GM18505 (cell line): ENCODE data around the gene MIOS.

ENCODE experiments used
- ATAC-seq: cut with Tn5 transposase; IDR thresholded peaks from one replicate; pipeline ENCODE4 v1.9.1; 2021; ENCODE audit not compliant: unreplicated experiment
- POLR2A ChIP-seq: IDR thresholded peaks from 4 replicates; pipeline ENCODE4 v1.6.1; 2011; ENCODE audit warnings: borderline replicate concordance; ENCODE audit not compliant: insufficient read depth, insufficient read length; ENCODE audit errors: extremely low read depth

The MIOS gene

GRCh38 chr7:7566651-7567611, at the start of gene MIOS:
MIOS (plus strand) TSS chr7:7566884; CDS start chr7:7572476, 5,592 bp downstream.
- TF ChIP-seq POLR2A = peak; percentile 75
- peak; percentile 76 for ATAC-seq

DNA sequence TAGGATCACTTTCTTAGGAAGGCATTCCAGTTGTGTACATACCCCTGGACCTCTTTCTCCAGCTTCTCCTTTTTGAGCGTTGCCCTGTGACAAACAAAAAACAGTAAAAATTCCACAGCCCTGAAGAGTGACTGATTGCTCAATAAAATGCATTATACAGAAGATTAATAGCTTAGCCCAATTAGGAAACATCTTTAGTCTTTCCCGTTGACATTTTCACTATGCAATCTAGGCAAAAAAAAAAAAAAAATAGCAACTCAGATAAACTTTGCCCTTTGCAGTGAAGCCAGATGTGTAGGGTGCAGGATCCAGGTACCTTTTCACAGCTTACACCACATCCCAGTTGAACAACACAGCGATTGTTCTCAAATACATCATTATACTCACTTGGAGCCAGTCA, 48.9 kb upstream of the MIOS start:
- no peak for ATAC-seq
- TF ChIP-seq POLR2A = no peak

DNA sequence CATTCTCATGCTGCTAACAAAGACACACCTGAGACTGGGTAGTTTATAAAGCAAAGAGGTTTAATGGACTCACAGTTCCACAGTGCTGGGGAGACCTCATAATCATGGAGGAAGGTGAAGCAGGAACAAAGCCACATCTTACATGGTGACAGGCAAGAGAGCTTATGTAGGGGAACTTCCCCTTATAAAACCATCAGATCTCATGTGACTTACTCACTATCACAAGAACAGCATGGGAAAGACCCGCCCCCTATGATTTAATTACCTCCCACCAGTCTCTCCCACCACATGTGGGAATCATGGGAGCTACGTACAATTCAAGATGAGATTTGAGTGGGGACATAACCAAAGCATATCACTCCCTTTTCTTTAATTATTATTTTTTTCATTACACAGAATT, 47.6 kb upstream of the MIOS start:
- ATAC-seq = no peak
- TF ChIP-seq POLR2A = no peak

DNA sequence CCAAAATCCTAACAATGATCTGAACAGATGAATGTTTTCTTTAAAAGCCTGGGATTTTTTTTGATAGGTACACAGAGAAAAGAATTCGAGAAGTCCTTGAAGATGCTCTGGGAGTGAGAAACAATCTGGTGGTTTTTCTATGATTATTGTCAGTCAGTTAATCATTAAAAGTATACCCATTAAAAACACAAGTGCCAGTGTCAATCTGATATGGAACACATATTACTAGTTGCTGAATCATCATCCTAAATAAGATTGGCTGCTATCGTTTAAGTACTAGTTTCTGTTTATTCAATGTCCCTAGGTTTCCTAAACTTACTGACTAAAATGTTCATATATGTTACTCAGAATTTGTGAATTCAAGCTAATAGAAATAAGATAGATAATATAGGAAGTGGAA, 47.2 kb upstream of the MIOS start:
- ATAC-seq = no peak
- TF ChIP-seq POLR2A = no peak

GRCh38 chr7:7521259-7521658, 45.4 kb upstream of the MIOS start:
- no peak for TF ChIP-seq POLR2A
- ATAC-seq = no peak

DNA sequence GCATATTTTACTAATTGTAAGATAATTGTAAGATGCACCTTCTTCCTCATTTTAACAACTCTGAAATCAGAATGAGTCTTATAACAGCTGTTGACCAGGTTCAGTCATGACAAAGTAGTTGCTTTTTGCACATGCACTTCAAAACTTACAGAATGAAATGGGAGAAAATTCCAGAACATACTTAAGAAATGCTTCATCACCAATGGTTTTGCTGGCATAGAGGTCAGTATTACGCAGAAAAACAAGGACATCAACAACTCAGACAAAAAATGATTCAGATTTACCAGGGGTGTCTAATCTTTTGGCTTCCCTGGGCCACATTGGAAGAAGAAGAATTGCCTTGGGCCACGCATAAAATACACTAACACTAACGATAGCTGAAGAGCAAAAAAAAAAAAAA, 44.3 kb upstream of the MIOS start:
- no peak for ATAC-seq
- no peak for TF ChIP-seq POLR2A

DNA sequence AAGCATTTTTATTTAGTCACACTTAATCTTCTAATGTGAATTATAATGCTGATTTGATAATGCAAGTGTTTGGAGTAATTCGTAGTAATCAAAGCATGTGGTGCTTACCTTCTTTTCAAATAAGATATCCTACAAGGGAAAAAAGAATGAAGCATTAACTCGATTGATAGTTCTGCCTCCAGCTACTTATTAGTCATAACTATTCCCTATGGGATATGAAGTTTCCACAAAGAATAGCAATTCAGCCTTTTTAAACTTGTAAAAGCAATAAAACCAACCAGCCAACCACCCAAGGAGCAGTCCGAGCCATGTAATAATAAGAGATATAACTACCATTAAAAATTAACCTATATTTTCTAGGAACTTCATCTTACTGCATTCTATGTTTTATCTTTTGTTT, 42.6 kb upstream of the MIOS start:
- ATAC-seq = no peak
- no peak for TF ChIP-seq POLR2A

GRCh38 chr7:7526006-7526405, 40.7 kb upstream of the MIOS start:
- TF ChIP-seq POLR2A = no peak

DNA sequence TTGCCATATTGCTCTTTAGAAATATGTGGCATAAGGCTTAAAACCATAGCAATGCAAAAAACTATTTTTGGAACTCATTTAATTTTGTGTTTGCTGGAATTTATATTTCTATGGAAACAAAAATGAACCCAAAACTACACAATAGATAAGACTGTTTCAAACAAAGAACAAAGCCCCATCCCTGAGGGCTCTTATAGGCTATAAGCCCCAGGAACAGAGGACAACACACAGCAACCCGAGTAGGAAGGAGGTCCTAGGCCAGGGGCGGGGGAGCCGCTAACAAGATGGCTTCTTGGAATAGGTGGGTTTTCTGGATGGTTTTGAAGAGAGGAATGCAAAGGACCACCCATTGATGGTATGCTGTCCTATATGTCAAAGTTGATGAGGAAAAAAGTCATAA, 39.6 kb upstream of the MIOS start:
- ATAC-seq = no peak
- no peak for TF ChIP-seq POLR2A

More at GRCh38 chr7:7526006-7526405, 40.7 kb upstream of the MIOS start:
- no peak for ATAC-seq

DNA sequence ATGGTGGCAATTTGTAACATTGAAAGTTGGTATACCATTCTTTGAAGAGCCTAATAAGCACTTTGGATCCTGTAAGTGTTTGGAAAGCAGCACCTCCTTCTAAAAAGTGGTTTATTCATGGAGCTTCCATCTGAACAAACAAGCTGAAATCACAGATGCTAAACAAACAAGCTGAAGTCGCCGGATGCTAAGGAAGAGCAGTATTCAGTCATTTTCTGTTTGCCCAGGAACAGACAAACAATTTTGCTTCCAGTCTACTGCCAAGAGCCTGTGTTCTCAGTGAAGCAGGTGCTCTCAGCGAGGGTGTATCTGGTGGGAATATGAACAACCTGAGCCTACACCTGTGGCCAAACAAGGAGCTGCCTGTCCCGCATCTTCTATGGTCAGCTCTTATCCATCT, 37.4 kb upstream of the MIOS start:
- no peak for TF ChIP-seq POLR2A
- no peak for ATAC-seq

DNA sequence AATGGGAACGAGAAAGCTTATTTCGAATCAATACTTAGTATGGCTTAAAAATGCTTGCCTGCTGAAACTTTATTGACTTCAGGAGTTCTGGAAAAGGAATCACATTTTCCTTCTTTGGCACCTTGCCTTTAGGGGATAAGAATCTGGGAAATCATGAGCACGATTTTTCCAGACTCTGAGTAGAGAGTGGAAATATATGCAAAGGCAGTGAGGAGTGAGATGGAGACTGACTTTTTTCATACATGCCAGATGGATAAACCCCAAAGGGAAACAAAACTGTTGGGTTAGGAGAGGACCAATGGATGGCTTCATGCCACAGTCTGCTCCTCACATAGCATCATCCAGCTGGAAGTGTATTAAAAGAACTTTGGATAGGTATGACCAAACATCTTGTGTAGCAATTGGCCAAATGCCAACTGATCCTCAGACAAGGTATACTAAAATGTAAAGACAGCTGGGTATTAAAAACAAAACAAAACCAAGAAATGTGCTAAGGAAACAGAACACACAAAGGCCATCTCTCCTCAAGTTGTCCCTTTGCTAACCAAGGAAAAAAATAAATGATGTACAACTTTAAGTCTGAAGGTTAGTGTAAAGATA, 32.8 kb upstream of the MIOS start:
- no peak for ATAC-seq
- no peak for TF ChIP-seq POLR2A

DNA sequence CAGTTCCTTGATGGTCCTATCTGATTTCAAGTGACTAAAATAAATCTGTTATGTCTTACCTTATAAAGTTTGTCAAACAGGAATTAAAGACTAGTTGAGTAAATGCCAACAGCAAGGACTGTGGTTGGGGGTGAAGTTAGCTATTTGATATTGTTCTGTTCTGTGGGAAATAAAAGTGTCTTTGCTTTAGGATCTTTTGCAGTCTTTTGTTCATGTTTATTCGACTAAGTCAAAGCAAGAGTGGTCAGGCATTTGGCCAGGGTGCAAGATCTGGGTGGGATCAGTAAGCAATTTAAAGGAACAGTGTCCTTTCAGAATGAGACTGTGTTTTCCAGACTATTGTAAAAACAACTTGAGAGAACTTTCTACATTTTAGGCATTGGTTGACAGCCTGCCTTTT, 31.0 kb upstream of the MIOS start, which contains the start of gene COL28A1:
COL28A1 (minus strand) TSS at position 183 of the 400 bp plus-strand sequence. CDS start 2,998 bp downstream, outside the sequence.
- no peak for ATAC-seq
- TF ChIP-seq POLR2A = no peak

DNA sequence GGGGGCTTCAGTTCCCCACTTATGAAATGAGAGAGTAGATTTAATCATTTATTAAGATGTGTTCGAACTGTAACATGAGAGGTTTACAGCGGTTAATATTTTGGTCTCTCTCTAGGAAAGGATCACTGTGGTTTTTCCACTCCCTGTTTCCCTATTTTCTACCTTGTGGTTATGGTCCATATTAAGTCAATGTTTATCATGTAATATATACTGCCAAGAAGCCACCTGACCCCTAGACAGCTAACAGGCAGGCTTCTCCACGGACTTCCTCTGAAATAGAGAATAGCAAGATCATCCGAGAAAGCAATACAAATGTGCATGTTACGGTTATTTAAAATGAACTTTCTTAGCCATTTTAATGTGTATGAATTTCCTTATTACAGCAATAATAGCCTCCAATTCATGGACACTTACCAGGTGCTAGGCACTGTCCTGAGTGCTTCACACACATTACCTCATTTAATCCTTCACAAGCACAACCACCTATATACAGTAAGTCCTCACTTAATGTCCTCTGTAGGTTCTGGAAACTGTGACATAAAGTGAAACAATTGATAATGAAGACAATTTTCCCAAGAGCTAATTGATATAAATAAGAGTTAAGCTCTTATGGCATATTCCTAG, 30.2 kb upstream of the MIOS start:
- TF ChIP-seq POLR2A = no peak
- ATAC-seq = no peak

DNA sequence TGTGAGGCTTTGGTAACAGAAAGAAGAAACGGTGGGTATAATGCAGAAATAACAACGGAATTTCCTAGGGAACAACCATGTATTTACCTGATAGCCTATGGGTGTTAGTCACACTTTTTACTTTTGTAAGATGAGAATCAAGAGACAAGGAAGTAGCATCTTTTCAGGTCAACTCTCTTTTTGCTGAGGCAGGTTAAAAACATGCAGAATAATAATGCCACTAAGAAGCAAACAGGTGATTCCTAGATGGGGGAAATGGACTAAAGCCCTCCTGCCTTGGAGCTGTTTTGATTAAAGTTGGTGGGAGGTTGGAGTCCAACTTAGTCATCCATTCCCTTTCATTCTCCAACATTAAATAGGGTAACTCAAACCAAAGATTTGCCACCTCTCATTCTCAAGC, 29.0 kb upstream of the MIOS start:
- no peak for ATAC-seq
- no peak for TF ChIP-seq POLR2A

GRCh38 chr7:7539152-7539551, 27.5 kb upstream of the MIOS start:
- TF ChIP-seq POLR2A = no peak
- ATAC-seq = no peak

DNA sequence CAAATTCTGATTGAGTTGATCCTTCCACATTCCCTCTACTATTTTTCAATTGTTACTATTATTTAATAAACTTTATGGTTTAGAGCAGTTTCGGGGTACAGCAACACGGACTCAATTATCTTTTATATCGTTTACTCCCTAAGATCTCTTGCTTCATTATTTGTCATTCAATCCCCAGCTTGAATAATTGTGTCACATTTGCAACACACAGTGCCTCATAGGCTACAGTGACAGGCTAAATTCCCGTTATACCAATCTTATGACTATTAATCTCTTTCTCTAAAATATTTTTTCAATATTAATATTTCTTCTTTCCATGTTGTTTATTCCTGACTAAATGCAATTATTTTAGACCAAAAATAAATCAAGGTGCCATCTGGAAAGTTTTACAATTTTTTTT, 27.0 kb upstream of the MIOS start:
- no peak for TF ChIP-seq POLR2A
- no peak for ATAC-seq
